Endometrial microvascular endothelial cells (primary cell): ENCODE data around the gene MAP3K9. TPM values are rescaled to one million over a fixed set of nuclear protein-coding genes. Genes with fewer than 3 reads are reported as not detected.

Experiments used
- in situ Hi-C: cut with HindIII; loops from 2 replicates; pipeline ENCODE4 v1.10.0; 2017; ENCODE audit warnings: low sequenced_read_pairs, low pct_unique_long_range_greater_than_20kb; ENCODE audit errors: inconsistent ontology term
- total RNA-seq: library from RNA; depleted of rRNA; stranded (reverse); fragments of >200 nt; gene quantifications from one replicate; pipeline ENCODE4 v1.2.3, GENCODE V29; 2015; ENCODE audit errors: inconsistent ontology term

The MAP3K9 gene
- total RNA-seq, 1 donor from 2014 or later: not detected

DNA sequence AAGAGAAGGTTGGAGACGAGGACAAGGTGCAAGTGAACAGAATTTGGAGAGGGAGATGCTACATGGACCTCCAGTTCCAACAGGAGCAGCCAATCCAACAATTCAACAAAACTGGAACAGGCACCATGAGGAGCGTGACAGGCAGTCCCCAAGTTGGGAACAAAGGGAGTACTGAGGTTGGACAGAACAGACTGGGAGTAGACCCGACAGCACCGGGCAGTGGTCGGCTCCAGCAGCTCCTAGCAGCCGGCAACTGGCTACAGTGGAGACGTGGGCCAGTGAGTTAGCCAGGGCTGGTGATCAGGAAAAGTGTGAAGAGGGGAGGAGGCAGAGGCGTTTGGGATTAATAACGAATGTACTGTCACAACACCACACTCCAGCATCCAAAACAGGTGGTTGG, 16.4 kb downstream of the MAP3K9 start:
- in situ Hi-C loops: no loop called here

DNA sequence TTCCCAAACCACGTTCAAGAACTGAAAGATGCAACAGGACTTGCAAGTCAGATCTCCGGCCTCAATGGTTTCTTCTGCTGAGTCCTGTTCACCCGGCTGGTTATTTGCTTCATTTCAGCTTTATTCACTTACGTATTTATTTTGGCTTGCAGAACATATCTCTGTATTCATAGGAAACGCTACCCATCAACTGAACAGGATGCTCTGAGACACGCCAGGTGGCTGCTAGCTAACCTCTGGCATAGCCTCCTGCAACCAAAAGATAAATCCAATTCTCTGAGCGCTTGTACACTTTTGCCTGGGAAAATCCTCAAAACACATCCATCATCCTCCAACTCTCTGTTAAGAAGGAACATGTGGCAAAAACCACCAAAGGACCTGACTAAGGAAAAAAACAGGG, 17.3 kb downstream of the MAP3K9 start:
- in situ Hi-C loops: no loop called here

DNA sequence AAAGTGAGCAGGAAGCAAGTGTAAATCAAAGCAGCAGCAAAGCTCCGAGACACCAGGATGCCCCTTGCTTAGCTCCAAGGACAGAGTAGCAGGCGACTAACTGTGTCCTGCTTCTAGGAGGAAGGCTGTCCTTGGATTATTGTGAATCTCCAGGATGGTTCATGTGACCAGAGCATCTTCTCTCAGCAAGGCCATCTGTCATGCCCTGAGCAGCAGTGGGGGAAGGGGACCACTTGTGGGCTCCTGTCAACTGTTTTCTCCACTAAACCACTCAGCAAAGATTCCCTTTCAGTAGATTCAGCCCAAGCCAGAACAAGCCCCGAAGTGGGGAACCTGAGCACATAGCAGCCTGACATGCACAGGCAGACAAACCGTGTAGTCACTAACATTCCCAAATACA, 19.4 kb downstream of the MAP3K9 start:
- in situ Hi-C loops: no loop called here

DNA sequence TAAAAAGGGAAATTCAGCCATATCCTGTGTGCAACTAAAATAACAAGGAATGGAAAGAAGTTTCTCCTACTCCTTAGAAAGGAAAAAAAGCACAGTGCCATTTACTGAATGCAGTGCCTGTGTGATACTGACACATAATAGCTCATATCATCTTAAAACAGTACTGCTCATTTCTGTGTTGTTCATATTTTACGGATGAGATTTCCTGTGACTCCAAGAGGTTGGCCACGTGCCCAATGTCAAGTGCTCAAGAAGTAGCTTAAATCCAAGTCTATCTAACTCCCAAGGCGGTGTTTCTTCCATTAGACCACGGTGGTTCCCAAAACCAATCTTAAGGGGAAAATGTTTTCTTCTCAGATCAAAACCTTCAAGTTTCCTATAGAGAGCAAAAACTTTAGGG, 20.0 kb downstream of the MAP3K9 start:
- in situ Hi-C loops: no loop called here

DNA sequence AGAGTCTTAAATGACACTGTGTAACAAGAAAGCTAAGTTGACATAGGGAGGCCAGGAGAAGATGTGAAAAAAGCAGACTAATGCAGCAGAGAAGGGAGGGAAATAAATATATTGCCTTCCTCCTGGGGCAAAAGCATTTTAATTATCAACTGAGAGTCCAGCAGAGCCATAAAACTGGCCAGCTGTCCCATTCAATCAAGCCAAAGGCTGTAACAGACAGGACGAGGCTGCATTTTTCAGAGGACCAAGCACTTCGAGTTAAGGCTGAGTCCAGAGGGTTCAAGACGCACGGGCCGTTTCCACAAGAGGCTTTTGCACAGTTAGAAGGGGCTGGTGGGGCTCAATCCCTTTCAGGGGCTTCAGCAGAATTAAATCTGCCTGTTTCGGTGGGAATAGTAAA, 20.4 kb downstream of the MAP3K9 start:
- in situ Hi-C loops: no loop called here

DNA sequence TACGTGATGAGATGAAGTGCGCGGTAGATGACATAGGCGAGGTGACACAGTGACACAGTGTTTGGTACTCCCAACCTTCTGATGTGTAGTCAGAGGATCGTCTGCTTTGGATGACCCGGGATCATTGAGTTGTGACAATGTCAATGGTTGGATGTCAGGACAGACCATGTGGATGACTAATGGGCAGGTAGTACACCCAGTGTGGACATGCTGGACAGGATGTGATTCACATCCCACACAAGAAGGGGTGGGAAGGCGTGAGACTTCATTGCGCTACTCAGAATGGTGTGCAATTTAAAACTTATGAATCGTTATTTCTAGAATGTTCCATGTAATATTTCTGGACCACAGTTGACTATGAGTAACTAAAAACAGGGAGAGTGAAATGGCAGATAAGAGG, 23.8 kb downstream of the MAP3K9 start:
- in situ Hi-C loops: no loop called here

DNA sequence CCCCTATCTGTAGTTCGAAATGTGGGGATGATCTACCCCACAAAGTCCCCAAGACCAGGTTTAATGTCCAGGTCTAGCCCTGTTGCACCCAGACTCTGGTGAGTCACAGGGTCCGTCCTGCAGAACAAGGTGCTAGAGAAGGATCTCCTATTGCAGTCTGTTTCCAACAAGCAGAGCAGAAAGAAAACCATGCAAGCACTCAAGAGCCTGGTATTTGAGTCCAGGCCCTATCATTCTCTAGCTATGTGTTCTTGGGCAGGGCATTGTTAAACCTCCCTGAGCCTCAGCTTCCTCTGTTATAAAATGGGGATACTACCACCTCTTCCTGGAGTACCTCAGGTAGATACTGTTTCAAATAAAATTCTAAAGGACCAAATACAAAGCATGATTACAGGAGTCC, 24.4 kb downstream of the MAP3K9 start:
- in situ Hi-C loops: no loop called here

DNA sequence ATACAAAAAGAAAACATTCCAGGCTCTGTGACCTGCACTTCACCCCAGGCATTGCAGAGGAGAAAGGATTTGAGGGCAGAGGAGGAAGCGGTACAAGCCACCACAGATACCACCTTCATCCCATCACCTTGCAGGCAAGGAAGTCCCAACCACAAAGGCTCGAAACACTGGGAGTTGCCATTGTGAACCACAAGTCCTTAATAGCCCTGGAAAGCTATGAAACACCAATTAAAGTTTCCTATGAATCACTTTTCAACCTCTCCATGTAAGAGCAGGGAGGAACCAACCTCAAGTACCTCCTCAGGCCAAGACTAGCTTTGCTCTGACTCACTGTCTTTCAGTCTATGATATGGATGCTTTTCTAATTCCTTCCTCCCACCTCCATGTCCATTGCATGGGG, 27.0 kb downstream of the MAP3K9 start:
- in situ Hi-C loops: no loop called here

DNA sequence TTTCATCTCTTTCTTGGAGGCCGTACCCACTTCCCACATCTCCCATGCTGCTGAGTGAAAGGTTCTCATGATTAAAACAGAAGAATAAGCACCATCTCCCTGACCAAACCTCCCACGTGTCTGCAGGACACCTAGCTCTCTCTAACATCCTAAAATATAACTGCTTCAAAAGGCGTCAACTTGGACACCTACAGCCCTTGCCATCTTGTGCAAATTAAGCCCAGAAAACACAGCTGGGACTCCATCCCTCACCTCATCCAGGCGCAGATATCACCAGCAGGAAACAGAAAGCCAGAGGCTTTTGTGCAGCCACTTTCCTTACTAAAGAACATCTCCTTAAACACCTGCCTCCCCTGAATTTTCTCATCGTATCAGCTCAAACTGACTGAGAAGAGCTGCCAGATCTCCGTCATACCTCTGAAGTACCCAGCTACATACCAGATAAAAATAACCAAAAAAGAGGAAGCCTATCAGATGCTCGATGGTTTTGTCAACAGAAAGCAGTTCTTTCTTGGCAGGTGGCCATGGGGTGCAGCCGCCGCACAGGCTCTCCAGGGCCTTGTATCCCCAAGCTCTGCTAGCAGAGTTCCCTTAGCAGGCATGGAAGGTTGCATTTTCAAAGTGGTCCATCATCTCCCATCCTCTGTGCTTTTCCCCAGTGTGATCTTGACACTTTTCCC, 28.8 kb downstream of the MAP3K9 start:
- in situ Hi-C loops: no loop called here

DNA sequence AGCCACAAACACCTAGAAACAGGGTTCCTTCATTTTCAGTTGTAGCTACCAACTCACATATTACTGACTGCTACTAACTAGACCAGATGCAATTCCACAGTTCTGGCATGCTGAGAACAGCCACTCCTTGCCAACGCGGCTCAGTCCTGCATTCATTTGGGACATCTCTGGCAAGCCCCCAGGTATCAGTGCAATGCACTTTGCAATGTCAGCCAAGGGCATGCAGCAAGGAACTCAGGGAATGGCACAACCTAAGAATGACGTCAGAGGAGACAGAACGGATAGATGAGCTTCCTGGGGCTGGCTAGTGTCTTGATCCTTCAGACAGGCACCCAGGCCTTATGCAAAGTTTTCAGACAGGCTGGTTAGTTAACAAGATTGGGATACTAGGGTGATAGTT, 29.6 kb downstream of the MAP3K9 start:
- in situ Hi-C loops: no loop called here

DNA sequence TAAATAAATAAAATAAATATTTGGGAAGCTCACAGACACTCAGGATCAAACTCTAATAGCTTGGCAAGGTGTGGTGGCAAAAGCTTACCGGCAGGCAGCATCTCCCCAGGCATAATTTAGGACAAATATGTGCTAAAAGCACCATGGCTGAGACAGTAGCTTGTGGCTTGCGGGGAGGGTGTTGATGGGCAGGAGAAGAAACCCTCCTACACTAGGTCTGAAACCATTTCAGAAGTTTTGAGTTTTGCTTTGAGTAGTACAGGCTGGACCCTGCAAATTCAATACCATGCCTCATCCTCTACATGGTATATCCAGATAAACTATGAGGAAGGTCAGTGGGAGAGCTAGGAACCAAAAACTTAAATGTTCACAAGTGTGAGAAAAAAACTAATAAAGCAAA, 33.1 kb downstream of the MAP3K9 start:
- in situ Hi-C loops: no loop called here

DNA sequence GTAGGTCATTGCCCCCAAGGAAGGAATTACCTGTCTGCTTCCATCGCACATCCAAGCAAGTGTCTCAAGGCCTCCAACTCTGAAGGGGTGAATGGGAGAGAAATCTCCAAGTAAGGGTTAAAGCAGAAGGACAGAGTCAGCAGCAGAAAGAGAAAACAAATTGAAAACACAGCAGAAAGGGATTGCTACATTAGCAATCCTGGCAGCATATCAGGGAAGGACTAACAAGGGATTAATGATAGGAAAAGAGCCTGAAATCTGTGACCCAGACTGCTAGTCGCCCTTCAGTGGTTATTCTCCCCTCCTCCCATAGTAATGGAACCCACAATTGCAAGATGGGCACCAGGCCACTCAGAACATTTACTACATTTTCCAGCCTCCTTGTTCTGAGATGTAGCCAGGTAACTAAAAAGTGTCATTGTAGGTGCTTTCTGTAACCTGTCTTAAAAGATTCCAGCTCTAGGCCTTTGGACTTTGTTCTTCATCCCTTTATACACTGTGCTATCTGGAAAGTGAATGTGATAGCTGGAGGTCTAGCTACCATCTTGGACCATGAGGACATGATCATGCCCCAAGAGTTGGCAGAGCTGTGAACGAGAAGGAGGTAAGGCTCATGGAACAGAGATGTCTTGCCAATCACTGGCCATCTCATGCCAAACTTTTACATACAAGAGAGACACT, 36.0 kb downstream of the MAP3K9 start:
- in situ Hi-C loops: no loop called here

DNA sequence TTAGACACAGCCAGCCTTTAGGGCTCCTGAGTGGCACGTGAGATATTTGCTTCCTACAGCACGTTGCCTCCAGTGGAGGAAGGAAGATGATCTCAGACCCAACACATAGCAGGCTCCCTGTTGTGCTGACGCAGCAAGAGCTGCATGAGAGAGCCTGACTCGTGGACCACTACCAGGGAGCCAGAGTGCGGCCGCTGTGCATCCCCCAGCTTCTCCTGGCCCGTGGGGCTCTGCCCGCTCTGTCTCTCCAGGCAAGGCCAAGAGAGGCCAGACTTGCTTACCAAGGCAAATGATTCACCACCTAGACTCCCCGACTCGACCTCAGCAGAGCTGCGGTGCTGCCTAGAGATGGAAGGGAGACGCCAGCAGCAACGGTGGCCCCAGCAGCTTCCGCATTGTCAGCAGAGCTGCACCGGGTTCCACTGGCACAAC, 37.5 kb downstream of the MAP3K9 start:
- in situ Hi-C loops: no loop called here

DNA sequence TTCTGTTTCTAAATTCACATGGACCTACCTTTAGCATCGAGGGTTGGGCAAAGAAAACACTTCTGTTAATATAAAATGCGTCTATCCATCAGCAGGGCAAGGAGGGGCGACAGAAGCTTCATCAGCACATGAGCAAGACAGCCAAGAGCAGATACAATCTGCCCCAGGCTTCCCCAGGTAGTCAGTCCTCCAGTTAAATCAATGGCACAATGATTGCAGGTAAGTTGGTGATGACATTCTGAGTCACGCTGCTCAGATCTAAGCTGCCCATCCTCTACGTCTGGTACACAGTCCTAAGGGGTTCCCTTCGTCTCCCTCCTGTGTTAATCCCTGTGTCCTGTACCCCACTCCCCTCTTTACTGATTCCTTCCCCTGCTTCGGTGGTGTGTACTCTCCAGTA, 38.8 kb downstream of the MAP3K9 start:
- in situ Hi-C loops: no loop called here

DNA sequence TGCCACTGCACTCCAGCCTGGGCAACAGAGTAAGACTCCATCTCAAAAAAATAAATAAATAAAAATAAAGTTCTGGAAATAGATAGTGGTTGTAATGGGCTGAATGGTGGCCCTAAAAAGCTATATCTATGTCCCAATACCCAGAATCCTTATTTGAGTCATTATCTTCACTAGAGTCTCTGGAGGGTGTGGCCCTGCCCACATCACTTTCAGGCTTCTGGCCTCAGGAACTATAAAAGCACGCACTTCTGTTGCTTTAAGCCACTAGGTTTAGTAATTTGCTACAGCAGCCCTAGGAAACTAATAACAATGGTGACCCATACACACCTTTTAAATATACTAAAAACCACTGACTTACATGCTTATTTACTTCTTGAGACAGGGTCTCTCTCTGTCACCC, 49.9 kb downstream of the MAP3K9 start:
- in situ Hi-C loops: no loop called here

DNA sequence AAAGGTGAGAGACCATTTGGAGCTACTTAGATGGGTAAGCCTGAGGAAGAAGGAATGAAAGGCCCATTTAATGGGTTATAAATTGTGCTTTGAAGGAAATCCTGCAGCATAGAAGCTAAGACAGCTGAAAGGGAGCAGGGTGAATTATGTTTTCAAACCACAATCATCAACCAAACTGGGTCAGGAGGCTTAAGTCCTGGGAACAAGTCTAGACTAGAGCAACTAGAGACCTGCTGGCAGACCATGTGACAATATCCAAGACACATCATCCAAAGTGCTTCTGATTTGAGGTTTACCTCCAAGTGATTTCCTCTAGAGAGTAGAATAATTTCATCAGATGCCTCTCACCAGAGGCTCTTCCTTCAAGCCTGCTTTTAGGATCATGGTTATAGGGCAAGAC, 53.7 kb downstream of the MAP3K9 start:
- in situ Hi-C loops: no loop called here

DNA sequence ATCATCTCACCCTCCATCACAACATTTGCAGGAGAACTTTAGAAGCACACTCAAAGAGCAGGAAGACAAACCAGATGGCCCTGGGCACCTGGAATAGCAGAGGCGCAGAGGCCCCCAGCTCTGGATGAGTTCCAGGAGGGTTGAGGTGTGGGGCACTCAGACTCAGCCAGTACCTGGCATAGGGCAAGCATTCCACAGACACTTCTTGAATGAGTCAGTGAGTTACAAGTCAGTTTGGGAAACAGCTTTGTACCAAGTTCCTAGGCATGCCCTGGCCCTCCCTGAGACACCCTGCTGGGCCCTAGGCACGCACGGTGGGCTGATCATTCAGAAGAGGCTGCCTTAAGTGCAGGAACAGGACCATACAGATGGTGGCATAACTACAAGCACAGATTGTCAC, 54.3 kb downstream of the MAP3K9 start:
- in situ Hi-C loops: no loop called here

DNA sequence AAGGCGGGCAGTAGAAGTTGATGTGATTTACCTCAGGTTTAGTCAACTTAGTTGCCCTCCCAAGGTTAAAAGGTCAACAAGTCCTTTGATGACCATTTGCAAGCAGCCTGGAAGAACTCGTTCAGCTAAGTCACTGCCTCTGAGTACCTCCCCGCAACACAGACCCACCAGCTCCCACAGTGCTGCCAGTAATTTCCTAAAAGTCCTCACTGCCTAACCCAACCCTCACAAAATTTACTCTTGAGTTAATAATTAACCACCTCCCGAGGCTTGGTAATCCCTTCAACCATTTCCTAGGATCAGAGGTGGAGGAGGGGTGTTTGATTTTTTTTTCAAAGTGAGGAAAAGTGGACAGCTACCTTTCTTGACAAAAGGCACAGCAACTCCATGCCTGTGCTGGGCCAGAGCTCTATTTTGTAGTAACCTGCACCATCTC, 55.8 kb downstream of the MAP3K9 start:
- in situ Hi-C loops: no loop called here

DNA sequence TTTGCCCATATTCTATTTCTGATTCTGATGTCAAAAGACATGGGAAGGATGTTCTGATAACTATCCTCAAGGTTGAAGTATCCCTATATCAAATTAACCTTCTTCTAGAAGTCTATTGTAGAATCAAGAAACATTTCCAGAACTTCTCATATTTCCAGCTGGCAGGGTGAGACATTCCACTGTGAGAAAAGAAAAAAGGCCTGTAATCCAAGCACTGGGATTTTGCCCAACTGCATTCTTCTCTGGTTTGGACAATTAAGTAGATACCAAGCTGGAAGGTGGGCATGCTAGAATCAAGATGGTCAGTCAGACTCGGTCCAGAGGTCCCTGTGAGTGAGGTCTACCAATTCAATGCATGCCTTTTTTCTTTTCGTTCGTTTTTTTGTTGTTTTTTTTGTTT, 60.9 kb downstream of the MAP3K9 start:
- in situ Hi-C loops: no loop called here

DNA sequence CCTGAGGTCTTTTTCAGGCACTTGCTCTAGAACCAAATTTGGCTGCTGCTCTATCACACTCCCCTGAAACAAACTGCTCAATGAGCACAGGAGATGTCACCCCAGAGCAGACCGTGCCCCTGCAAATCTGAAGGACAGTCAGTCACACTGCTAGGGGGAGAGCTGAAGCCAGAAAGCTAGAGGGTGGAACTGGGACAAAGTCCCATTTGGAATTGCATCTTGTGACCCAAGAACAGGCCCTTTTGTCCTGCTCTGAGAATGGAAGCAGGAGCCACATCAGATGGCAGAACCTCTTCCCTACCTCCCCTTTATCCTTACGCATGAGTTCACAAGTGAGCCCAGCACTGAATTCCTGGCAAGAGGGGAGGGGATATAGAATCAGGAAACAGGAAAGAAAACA, 64.7 kb downstream of the MAP3K9 start:
- in situ Hi-C loops: no loop called here

DNA sequence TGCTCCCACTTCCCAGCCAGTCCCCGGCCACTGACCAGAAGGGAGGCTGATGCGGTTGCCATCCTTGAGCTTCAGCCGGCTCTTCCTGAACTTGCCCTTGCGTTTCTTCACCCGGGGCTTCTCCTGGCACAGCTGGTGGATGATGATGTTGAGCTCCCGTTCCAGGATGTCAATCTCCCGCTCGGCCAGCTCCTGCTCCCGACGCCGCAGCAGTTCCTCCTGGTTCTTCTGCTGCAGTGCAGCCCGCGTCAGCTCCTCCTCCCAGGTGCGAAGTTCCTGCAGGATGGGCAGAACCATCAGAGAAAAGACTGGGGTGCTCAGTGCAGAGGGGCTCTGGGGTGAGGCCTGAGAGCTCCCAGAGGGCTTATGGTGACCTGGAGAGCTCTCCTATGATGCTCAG, 67.0 kb downstream of the MAP3K9 start:
- in situ Hi-C loops: no loop called here
